HG03064 (cell line): Measurements from ENCODE around the gene STXBP2.

ENCODE experiments used
- ATAC-seq: cut with Tn5 transposase; IDR thresholded peaks from one replicate; pipeline ENCODE4 v1.9.1; 2021; ENCODE audit warnings: low read depth; ENCODE audit not compliant: unreplicated experiment

STXBP2 gene

GRCh38 chr19:7636691-7637373 lies at the start of gene STXBP2:
Gene STXBP2 (plus strand): TSS chr19:7637110. CDS start chr19:7637150, 40 bp downstream.
- no peak for ATAC-seq

GRCh38 chr19:7589822-7590221 lies 47.1 kb upstream of the STXBP2 start:
- ATAC-seq, result no peak

- no peak for ATAC-seq
Observed at GRCh38 chr19:7590256-7590655, 46.7 kb upstream of the STXBP2 start.

GRCh38 chr19:7595466-7596133 lies 41.3 kb upstream of the STXBP2 start, which contains the start of gene CAMSAP3:
Gene CAMSAP3 (plus strand): TSS chr19:7595863. CDS start chr19:7596003, 140 bp downstream.
- ATAC-seq, result no peak

- ATAC-seq, result no peak
Observed at GRCh38 chr19:7596211-7596937, 40.5 kb upstream of the STXBP2 start.

- ATAC-seq, result no peak
Observed at GRCh38 chr19:7597689-7598088, 39.2 kb upstream of the STXBP2 start.

GRCh38 chr19:7598180-7598579 lies 38.7 kb upstream of the STXBP2 start:
- no peak for ATAC-seq

DNA sequence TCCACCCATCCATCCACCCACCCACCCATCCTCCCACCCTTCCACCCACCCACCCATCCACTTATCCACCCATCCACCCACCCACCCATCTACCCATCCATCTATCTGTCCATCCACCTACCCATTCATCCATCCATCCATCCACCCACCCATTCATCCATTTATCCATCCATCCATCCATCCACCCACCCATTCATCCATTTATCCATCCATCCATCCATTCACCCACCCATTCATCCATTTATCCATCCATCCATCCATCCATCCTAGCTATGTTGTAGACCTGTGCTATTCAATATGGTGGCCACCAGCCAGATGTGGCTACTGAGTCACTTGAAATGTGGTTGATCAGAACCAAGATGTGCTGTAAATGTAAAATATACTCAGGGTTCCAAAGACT lies 36.2 kb upstream of the STXBP2 start:
- no peak for ATAC-seq

DNA sequence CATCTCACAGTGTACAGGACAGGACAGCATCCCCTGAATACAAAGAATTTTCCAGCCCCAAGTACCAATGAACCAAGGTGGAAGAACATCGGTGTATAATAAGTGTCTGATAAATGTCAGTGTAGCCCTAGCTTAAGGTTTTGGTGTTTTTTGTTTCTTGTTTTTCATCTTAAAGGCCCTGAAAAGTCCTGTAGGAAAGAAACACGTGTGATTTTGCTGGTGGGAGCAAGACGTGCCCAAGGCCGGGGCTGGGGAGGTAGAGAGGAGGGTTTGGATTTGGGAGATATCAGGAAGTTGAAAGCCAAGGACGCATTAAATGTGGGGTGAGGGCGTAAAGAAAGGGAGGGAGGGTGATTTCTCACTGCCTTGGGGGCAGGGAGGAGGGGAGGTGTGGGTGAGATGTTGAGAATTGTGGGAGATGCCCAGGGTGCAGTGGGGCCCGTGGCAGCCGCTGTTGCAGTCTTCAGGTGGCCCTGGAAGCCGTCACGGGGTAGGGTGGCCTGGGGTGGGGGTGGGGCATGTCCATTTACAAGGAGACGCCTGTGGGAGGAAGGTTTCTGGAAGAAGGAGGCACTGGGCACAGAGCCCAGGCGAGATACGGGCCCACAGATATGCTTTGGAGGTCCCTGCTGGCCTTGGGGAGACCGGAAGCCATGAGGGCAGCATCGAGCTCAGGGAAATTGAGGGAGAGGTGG lies 34.5 kb upstream of the STXBP2 start:
- ATAC-seq, result no peak

DNA sequence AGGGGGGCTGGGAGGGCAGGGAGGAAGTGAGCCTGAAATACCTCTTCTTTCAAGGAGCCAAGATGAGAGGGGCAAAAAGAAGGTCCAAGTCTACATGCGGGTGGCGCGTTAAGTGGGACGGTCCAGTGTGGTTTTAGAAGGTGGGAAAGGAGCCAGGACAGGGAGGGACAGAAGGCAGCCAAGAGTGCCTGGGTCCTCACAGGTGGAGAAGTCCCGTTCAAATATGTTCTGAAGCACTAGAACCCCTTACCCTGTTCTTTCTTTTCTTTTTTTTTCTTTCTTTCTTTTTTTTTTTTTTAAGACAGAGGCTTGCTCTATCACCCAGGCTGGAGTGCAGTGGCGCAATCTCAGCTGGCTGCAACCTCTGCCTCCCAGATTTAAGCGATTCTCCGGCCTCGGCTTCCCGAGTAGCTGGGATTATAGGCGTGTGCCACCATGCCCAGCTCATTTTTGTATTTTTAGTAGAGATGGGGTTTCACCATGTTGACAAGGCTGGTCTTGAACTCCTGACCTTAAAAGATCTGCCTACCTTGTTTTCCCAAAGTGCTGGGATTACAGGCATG lies 33.9 kb upstream of the STXBP2 start:
- no peak for ATAC-seq

DNA sequence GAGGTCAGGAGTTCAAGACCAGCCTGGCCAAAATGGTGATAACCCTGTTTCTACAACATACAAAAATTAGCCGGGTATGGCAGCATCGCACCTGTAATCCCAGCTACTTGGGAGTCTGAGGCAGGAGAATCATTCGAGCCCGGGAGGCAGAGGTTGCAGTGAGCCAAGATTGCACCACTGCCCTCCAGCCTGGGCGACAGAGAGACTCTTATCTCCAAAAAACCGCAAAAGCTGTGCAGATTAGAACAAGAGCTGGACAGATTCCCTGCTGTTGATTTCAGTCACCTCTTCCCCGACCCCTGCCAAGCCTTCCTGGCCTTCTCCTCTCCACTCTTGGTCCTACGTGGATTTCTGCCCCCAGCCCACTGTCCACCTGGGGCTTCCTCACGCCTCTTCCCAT lies 33.0 kb upstream of the STXBP2 start:
- no peak for ATAC-seq

- no peak for ATAC-seq
Observed at GRCh38 chr19:7605490-7606222, 31.3 kb upstream of the STXBP2 start.

DNA sequence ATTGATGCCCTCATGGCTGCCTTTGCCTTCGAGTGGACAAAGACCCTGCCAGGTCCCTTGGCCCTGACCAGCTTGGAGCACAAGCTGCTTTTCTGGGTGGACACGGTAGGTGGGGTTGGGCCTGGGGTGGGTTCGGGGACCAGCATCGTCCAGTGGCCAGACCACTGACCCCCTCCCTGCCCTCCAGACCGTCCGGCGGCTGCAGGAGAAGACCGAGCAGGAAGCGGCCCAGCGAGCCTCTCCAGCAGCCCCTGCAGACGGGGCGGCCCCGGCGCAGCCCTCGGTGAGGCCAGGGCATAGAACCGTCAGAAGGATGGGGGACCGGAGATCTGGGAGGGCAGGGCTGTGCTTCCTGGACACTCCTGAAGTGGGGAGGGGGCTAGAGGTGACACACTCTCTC lies 30.6 kb upstream of the STXBP2 start:
- ATAC-seq, result no peak

- no peak for ATAC-seq
Observed at GRCh38 chr19:7607212-7607873, 29.6 kb upstream of the STXBP2 start.

- no peak for ATAC-seq
Observed at GRCh38 chr19:7607874-7608560, 28.9 kb upstream of the STXBP2 start.

GRCh38 chr19:7610491-7611240 lies 26.2 kb upstream of the STXBP2 start:
- ATAC-seq, result no peak

DNA sequence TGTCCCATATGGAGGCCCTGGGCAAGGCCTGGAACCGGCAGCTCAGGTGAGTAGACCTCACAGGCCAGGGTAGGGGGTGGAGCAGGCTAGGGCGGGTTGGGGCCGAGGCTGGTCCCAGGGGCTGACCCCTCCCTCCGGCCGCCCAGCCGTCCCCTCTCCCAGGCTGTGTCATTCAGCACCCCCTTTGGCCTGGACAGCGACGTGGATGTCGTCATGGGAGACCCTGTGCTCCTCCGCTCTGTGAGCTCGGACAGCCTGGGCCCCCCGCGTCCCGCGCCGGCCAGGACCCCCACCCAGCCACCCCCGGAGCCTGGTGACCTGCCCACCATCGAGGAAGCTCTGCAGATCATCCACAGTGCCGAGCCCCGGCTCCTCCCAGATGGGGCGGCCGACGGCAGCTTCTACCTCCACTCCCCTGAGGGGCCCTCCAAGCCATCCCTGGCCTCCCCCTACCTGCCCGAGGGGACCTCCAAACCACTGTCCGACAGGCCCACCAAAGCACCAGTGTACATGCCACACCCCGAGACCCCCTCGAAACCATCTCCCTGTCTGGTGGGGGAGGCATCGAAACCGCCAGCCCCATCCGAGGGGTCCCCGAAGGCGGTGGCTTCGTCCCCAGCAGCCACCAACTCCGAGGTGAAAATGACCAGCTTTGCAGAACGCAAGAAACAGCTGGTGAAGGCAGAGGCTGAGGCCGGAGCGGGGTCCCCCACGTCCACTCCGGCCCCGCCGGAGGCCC lies 25.2 kb upstream of the STXBP2 start:
- ATAC-seq, result no peak
